ENCODE data around the gene ARPC2.
A peak's percentile ranks its signal among the peaks of the same experiment; 100 is the strongest.
"Not testable (repeated sequence)": the region's sequence is repeated elsewhere in the genome, so short reads cannot be mapped to it uniquely, and the experiment has no call there.

Gene ARPC2

DNA sequence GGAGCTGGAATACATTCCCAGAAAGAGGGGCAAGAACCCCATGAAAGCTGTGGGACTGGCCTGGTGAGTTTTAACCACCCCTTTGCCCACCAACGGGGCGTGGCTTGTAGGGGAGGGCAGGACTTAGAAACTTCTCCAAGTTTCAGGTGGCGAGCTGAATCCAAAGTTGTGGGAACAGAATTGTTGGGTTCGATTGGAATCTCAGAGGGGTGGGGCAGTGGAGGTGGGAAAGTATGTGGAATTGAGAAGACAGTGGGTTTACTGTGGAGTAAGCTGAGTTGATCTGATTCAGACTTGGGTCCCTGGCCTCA, 54.5 kb downstream of the ARPC2 start:
- no peak for DNase-seq

- DNase-seq: no peak
Observed at GRCh38 chr2:218271865-218272530, 55.0 kb downstream of the ARPC2 start.

GRCh38 chr2:218272531-218273212, 55.7 kb downstream of the ARPC2 start:
- peak; percentile 92 for DNase-seq

- not testable (repeated sequence) for DNase-seq
Observed at GRCh38 chr2:218273214-218273907, 56.4 kb downstream of the ARPC2 start.

DNA sequence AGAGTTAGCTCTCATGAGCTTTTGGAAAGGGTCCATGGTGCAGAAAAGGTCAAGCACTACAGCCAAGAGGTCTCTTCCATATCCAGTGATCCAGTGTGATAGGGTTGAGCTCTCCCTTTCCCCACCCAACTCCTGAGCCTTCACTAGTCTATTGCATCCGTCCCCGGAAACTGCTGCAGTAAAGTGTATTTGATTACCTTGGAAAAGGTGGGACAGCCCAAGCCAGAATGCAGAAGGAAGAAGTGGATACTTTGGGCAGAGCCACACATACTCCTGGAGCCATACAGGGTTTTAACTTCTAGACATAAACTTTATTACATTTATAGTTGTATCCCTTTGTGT, 56.9 kb downstream of the ARPC2 start:
- no peak for DNase-seq

- DNase-seq: no peak
Observed at GRCh38 chr2:218274586-218274985, 57.6 kb downstream of the ARPC2 start.

GRCh38 chr2:218275371-218276072, 58.5 kb downstream of the ARPC2 start:
- no peak for DNase-seq

GRCh38 chr2:218276986-218277755, 60.2 kb downstream of the ARPC2 start:
- DNase-seq: no peak

GRCh38 chr2:218277921-218278320, 60.9 kb downstream of the ARPC2 start:
- no peak for DNase-seq

- no peak for DNase-seq
Observed at GRCh38 chr2:218278531-218279360, 61.8 kb downstream of the ARPC2 start.

DNA sequence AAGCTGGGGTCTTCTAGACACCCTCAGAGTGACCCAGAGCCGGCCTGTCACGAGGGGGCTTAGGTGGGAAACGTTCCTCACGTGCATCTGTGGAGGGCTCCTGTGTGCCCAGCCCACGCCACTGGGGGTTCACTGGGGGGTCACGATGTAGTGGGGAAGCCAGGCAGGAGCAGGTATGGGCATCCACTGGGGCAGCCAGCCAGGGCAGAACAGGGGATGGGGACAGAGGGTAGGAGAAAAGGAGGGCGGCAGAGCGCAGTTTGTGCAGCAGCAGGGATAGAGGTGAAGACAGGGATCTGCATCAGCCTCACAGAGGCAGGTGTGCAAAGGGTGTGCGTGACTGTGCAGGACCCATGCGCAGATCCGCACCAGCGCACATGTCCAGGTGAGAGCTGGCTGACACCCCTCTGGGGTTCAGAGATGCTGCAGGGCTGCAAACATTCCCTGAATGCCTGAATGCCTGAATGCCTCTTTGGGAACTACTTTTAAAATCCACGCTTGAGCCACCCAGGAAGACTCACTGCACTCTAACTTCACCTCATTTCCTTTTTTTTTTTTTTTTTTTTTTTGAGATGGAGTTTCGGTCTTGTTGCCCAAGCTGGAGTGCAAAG, 63.4 kb downstream of the ARPC2 start:
- no peak for DNase-seq

- DNase-seq: no peak
Observed at GRCh38 chr2:218281449-218281848, 64.5 kb downstream of the ARPC2 start.

GRCh38 chr2:218282173-218282991, 65.4 kb downstream of the ARPC2 start:
- DNase-seq: no peak

DNA sequence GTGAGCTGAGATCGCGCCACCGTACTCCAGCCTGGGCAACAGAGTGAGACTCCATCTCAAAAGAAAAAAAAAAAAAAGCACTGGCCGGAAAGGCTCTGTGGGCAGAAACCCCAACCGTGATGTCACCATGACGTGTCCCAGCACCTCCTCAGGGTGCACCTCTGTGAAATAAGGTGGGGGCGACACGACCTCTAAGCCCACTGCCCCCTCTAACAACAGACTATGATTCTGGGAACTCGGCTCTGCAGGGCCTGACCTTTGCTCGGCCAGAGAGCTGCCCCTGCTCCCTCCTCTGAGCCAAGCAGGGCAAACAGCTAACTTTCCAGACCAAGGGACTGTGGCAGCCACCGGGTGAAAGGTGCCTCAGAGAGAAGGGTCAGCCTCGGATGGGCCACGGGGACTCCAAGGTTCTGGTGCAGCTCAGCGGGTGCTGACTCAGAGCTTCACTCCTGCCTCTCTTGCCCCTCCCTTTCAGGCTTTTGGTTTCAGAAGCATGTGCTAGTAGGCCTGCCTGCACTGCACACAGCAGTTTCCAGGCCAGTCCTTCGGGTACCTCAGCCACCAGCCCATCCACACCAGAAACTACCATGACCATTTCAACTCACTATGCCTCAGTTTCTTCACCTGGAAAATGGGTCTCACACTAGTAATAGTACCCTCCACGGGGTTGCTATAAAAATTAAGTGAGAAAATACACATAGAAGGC, 67.3 kb downstream of the ARPC2 start:
- peak; percentile 23 for DNase-seq

GRCh38 chr2:218285604-218286003, 68.6 kb downstream of the ARPC2 start:
- DNase-seq: no peak

DNA sequence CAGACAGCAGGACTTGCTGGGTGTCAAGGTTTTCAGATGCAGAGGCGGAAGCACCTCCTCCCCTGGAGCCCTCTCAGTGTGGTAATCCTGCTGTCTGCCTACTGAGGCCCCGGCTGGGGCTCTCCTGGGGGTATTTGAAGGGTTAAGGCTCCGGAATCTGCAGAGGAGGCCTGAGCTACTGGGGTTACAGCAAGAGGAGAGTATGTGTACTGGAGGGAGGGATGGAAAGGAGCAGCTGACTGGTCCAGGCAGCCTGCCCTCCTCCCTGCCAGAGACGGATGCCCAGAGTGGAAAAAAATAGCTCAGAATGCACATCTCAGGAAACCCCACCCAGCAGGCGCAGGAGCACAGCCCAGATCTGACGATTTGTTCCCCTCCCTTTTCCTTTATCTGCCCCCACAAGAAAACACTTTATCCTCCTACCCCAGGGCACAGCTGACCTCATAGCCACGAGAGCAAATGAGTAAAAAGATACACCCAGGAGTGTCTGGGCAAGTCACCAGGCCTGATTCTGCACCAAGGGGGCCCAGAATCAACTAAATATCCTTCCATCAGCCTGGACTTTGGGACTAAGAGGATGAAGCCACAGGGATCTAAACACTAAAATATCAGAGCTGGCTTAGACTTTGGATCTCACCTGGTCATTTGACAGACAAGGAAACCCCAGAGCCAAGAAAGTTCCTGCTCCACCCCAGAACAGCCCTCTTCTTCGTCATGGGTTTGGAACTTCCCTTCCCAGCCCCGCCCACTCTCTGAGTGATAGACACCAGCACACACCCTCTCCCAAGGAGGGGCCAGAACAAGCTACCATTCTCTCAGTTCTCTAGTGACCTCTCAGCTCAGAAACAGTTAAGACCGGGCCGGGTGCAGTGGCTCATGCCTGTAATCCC, 69.8 kb downstream of the ARPC2 start:
- peak; percentile 94 for DNase-seq

DNA sequence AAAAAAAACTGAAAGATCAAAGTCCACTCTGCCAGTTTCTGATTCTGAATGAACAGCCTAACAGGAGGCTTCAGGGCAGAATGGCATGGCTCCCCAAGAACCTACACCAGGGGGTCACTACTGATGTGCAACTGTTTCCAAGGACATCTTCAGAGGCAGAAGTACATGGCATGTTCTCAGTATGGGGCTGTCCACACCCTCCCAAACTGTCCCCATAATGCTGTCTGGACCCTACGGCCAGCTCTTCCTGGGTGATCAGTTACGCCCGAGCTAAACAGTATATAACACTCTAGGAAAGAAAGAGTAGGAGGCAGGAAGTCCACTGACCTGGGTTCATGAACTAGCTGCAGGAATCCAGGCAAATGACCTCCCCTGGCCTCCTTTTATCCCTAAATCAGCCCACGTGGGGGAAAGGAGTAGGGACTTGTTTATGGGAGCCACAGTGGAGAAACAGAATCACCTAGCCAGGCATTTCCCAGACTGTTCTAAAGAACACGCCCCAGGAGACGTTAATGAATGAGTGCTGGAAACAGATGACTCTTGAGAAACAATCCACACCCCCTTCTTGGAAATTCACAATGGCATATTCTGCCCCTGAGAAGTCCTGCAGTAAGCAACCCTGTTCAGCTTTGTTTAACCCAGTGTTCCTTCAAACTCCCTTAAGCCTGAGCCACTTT, 72.8 kb downstream of the ARPC2 start:
- no peak for DNase-seq

All from fibroblast of skin of scalp (primary cell).